ENCODE results near the gene SHC2. TPM values are rescaled to one million over a fixed set of nuclear protein-coding genes. Genes with fewer than 3 reads are reported as not detected.
A peak's percentile ranks its signal among the peaks of the same experiment; 100 is the strongest.
"Not testable (repeated sequence)": the region's sequence is repeated elsewhere in the genome, so short reads cannot be mapped to it uniquely, and the experiment has no call there.

The SHC2 gene
- total and polyA plus RNA-seq, 2 of the 8 experiments (the other 6 are each of a cell fraction or from before 2014, with no cell fraction given) = 4.4 to 7.3 TPM

DNA sequence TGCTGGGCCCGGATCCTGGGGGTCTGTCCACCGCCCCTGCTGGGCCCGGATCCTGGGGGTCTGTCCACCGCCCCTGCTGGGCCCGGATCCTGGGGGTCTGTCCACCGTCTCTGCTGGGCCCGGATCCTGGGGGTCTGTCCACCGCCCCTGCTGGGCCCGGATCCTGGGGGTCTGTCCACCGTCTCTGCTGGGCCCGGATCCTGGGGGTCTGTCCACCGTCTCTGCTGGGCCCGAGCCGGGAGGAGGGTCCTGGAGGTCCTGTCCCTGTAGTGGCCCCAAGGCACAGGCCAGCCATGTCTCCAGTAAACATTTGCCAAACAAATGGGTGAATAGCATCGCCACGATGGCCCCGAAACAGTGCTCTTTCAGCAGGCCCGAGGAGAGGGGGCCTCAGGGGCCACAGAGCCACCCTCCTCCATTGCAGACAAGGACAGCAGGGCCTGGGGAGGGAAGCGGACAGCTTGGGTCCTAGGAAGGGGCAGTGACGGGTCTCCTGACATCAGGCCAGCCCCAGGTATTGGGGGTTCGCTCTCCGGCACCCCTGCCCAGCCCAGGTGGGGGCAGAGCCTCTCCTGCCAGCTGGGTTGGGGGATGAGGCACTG is 49.6 kb downstream of the SHC2 start:
- H3K18ac ChIP-seq (ENCODE audit: extremely low read depth, low read length); H3K56ac ChIP-seq (replicated peaks; ENCODE audit: insufficient read length, low read depth, low read length); H3K9ac ChIP-seq (replicated peaks in 1 of 4; ENCODE audit: extremely low read depth in 1 of 4, low read depth in 3 of 4, low read length in 3 of 4); H2AFZ ChIP-seq (ENCODE audit: low read length); H3K23me2 ChIP-seq (ENCODE audit: low read depth, low read length); H2BK5ac ChIP-seq (ENCODE audit: low read depth, low read length); H3K4me2 ChIP-seq (ENCODE audit: insufficient read depth in 1 of 2, low read depth in 2 of 2, low read length in 2 of 2); DNase-seq (ENCODE audit: low read depth in 1 of 2, low spot score in 2 of 2); H3K4me3 ChIP-seq (ENCODE audit: extremely low read depth in 1 of 4, insufficient read depth in 2 of 4, low read depth in 3 of 4, low read length in 4 of 4); H3K79me1 ChIP-seq (ENCODE audit: low read depth, low read length); H3K27ac ChIP-seq (ENCODE audit: low read depth, low read length); H3K9me3 ChIP-seq (ENCODE audit: insufficient read depth in 2 of 2, low read depth in 1 of 2, low read length in 1 of 2); H3K23ac ChIP-seq (ENCODE audit: insufficient read length); H4K91ac ChIP-seq (replicated peaks; ENCODE audit: insufficient read length, low read length); H2AK5ac ChIP-seq (ENCODE audit: low read depth, low read length); H2BK120ac ChIP-seq (replicated peaks; ENCODE audit: low read depth, low read length); H4K20me1 ChIP-seq (replicated peaks in 1 of 2; ENCODE audit: control insufficient read depth in 1 of 2, insufficient read depth in 2 of 2, low read length in 2 of 2); H4K5ac ChIP-seq (ENCODE audit: insufficient read length, low read depth, low read length); H3K14ac ChIP-seq (ENCODE audit: insufficient read length); H2BK20ac ChIP-seq (ENCODE audit: low read length); H3K79me2 ChIP-seq (ENCODE audit: control insufficient read depth in 1 of 2, insufficient read depth in 2 of 2, low read length in 2 of 2); H3K36me3 ChIP-seq (ENCODE audit: control insufficient read depth in 2 of 4, insufficient read depth in 4 of 4, low read length in 3 of 4); FAIRE-seq; H4K8ac ChIP-seq (ENCODE audit: extremely low read depth, insufficient read depth, low read length): not testable (repeated sequence)
- Histone ChIP-seq H3K27me3 (replicated peaks in 1 of 4; ENCODE audit: control insufficient read depth in 3 of 4, extremely low read depth in 1 of 4, insufficient read depth in 3 of 4, low read length in 3 of 4) (peaks cover 0 to 14% (median 12%) of the 10 kb centered on the region in 4 experiments; a peak in 6 of 7 replicates), H2BK12ac (ENCODE audit: low read depth, low read length) (peak overlapping the region; percentile 75; the same call in 1 of the 2 replicates), H3K4ac (replicated peaks; ENCODE audit: insufficient read length, low read depth, low read length) (peak overlapping the region; percentile 47), H2BK15ac (ENCODE audit: low read length) (peak overlapping the region; percentile 13; the same call in 1 of the 2 replicates), H3K4me1 (replicated peaks in 1 of 4; ENCODE audit: control insufficient read depth in 3 of 4, insufficient read depth in 4 of 4, low read length in 3 of 4) (peaks cover 0 to 17% (median 9%) of the 10 kb centered on the region in 4 experiments; a peak in 5 of 7 replicates)
- POLR2A ChIA-PET (ENCODE audit: partially characterized antibody) = interaction anchor here (0.9 kb wide), 1 partner anchor 16 kb away, joined by 3 read pairs; no protein-coding TSS in a partner anchor
- CTCF ChIA-PET (ENCODE audit: partially characterized antibody) = interaction anchor here (1.0 to 1.2 kb wide), 3 partner anchors 9 to 27 kb away, joined by 3 to 5 read pairs (median 3); no protein-coding TSS in a partner anchor
- 82% methylated on average over 21 of the region's 22 CpGs; no CpG with 5 or more reads in 1 of the 2 experiments for WGBS, 2 experiments (ENCODE audit: extremely low coverage in 1 of 2, insufficient coverage in 1 of 2, insufficient read length in 1 of 2, insufficient replicate concordance in 2 of 2, low coverage in 1 of 2, low lambda C conversion rate in 2 of 2, missing lambda C conversion rate in 1 of 2)

All from H1 (cell line).